ENCODE results near the gene FHOD3. TPM values are rescaled to one million over a fixed set of nuclear protein-coding genes. Genes with fewer than 3 reads are reported as not detected.
A peak's percentile ranks its signal among the peaks of the same experiment; 100 is the strongest.

Gene FHOD3
- total and polyA plus RNA-seq, 9 of the 15 experiments (the other 6 are each of a cell fraction or from before 2014, with no cell fraction given) = 0.11 TPM; not detected in 8

DNA sequence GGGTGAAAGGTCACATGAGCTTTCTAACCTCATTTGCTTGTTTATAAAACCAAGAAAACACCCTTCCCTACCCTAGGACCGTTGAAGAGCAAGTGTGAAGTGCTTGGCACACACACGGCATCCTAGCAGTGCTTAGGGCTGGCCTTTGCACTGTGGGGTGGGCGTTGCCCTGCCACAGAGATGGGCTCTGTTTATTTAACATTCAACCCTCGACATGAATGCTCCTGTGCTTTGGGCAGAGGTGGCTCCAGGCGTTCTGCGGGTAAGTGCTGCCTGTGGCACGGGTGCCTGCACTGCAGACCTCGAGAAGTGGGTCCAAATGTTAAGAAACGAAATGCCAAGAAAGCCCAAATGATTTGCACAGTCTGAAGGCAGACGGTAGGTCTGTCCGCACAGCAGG, 170.1 kb downstream of the FHOD3 start (continued):
- TF ChIP-seq, protein P1, sequence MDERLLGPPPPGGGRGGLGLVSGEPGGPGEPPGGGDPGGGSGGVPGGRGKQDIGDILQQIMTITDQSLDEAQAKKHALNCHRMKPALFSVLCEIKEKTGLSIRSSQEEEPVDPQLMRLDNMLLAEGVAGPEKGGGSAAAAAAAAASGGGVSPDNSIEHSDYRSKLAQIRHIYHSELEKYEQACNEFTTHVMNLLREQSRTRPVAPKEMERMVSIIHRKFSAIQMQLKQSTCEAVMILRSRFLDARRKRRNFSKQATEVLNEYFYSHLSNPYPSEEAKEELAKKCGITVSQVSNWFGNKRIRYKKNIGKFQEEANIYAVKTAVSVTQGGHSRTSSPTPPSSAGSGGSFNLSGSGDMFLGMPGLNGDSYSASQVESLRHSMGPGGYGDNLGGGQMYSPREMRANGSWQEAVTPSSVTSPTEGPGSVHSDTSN (CRISPR knock-in tag; IDR thresholded peaks at IDR 0.05; ENCODE audit: low read depth) = no peak
- TF ChIP-seq, protein P1 (tag; conservative IDR thresholded peaks at IDR 0.05; ENCODE audit: low read depth) = no peak
- TF ChIP-seq, protein P2, sequence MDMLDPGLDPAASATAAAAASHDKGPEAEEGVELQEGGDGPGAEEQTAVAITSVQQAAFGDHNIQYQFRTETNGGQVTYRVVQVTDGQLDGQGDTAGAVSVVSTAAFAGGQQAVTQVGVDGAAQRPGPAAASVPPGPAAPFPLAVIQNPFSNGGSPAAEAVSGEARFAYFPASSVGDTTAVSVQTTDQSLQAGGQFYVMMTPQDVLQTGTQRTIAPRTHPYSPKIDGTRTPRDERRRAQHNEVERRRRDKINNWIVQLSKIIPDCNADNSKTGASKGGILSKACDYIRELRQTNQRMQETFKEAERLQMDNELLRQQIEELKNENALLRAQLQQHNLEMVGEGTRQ (CRISPR knock-in tag; IDR thresholded peaks at IDR 0.05) = no peak

DNA sequence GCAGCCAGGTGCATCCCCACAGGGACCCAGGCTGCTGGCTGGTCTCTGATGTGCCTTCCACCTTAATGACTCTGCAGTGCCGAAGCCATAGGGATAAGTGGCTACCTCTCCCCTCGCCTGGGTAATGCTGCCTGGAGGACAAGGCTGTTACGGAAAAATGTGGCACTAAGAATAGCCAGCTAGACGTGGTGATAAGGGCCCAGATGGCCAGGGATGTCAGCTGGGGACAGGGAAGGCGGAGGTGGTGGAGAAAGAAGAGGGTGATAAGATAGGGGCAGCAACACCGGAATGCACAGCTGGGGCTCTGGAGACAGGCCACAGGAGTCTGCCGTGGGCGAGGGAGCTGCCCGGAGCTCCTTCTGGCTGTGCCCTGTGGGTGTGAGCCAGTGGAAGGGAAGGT, 170.6 kb downstream of the FHOD3 start:
- H3K9me3 ChIP-seq (replicated peaks; ENCODE audit: control insufficient read depth, insufficient read depth, low read depth, low read length) = no peaks in the 10 kb centered on the region
- no peaks in the 10 kb centered on the region for H3K79me2 ChIP-seq (ENCODE audit: control insufficient read depth, insufficient read depth, low read length)
- peaks cover 14 to 29% of the 10 kb centered on the region in 2 experiments for H3K27me3 ChIP-seq (ENCODE audit: control insufficient read depth in 2 of 2, insufficient read depth in 2 of 2, low read length in 2 of 2)
- H4K20me1 ChIP-seq (replicated peaks; ENCODE audit: control insufficient read depth, insufficient read depth, low read length) = 0 out of 2 replicates have a peak, but pooled peaks cover 14% of the 10 kb centered on the region
- ATAC-seq (no peak; the same call in 2 of the 3 replicates), FAIRE-seq (no peak), DNase-seq (ENCODE audit: extremely low read depth in 1 of 4, low spot score in 3 of 4) (peak in 2 of 4 experiments; percentile 20 to 30)
- intact Hi-C loops (cut with micrococcal nuclease) (no loop called here), in situ Hi-C loops (cut with MboI) (no loop called here)
- no peaks in the 10 kb centered on the region for H3K36me3 ChIP-seq (ENCODE audit: control insufficient read depth, insufficient read depth, low read length)
- H3K27ac ChIP-seq (ENCODE audit: extremely low read depth, low read depth, low read length) = no peak overlapping the region
- no peak overlapping the region; a peak in 1 of 4 replicates for H3K9ac ChIP-seq (ENCODE audit: insufficient read depth in 1 of 2, low read depth in 2 of 2, low read length in 2 of 2)
- 0% methylated on average over 9 of the region's 9 CpGs for WGBS (ENCODE audit: insufficient coverage, low coverage, missing lambda C conversion rate)
- no peak overlapping the region for H3K4me2 ChIP-seq (ENCODE audit: insufficient read depth, low read length)
- H3K4me3 ChIP-seq = no peak overlapping the region
- H2AFZ ChIP-seq (ENCODE audit: low read depth, low read length) = no peak overlapping the region
- no TSS peak for BruUV-seq (replicated peaks)
- POLR2A ChIA-PET = interaction anchor here (0.6 kb wide), 1 partner anchor 108 kb away, joined by 5 read pairs; no protein-coding TSS in a partner anchor
- CTCF ChIA-PET (ENCODE audit: low intra/inter-chr PET ratio) = no interaction called here
- H3K9me1 ChIP-seq (ENCODE audit: control insufficient read depth, insufficient read depth, low read length) = no peaks in the 10 kb centered on the region
- peaks cover 0 to 13% of the 10 kb centered on the region in 2 experiments; a peak in 2 of 5 replicates for H3K4me1 ChIP-seq (replicated peaks in 1 of 2; ENCODE audit: control insufficient read depth in 2 of 2, insufficient read depth in 2 of 2, low read length in 2 of 2)
- TF ChIP-seq, protein P3, sequence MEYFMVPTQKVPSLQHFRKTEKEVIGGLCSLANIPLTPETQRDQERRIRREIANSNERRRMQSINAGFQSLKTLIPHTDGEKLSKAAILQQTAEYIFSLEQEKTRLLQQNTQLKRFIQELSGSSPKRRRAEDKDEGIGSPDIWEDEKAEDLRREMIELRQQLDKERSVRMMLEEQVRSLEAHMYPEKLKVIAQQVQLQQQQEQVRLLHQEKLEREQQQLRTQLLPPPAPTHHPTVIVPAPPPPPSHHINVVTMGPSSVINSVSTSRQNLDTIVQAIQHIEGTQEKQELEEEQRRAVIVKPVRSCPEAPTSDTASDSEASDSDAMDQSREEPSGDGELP (CRISPR knock-in tag; IDR thresholded peaks at IDR 0.05; ENCODE audit: borderline replicate concordance) = peak; percentile 42; the same call in 1 of the 2 replicates
- 0 out of 2 replicates have a peak, but pooled peaks have one; percentile 30 for TF ChIP-seq EGR1 (conservative IDR thresholded peaks at IDR 0.05)
- TF ChIP-seq, protein P4, sequence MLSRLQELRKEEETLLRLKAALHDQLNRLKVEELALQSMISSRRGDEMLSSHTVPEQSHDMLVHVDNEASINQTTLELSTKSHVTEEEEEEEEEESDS (CRISPR knock-in tag; IDR thresholded peaks at IDR 0.05) = no peak
- TF ChIP-seq, protein P5, sequence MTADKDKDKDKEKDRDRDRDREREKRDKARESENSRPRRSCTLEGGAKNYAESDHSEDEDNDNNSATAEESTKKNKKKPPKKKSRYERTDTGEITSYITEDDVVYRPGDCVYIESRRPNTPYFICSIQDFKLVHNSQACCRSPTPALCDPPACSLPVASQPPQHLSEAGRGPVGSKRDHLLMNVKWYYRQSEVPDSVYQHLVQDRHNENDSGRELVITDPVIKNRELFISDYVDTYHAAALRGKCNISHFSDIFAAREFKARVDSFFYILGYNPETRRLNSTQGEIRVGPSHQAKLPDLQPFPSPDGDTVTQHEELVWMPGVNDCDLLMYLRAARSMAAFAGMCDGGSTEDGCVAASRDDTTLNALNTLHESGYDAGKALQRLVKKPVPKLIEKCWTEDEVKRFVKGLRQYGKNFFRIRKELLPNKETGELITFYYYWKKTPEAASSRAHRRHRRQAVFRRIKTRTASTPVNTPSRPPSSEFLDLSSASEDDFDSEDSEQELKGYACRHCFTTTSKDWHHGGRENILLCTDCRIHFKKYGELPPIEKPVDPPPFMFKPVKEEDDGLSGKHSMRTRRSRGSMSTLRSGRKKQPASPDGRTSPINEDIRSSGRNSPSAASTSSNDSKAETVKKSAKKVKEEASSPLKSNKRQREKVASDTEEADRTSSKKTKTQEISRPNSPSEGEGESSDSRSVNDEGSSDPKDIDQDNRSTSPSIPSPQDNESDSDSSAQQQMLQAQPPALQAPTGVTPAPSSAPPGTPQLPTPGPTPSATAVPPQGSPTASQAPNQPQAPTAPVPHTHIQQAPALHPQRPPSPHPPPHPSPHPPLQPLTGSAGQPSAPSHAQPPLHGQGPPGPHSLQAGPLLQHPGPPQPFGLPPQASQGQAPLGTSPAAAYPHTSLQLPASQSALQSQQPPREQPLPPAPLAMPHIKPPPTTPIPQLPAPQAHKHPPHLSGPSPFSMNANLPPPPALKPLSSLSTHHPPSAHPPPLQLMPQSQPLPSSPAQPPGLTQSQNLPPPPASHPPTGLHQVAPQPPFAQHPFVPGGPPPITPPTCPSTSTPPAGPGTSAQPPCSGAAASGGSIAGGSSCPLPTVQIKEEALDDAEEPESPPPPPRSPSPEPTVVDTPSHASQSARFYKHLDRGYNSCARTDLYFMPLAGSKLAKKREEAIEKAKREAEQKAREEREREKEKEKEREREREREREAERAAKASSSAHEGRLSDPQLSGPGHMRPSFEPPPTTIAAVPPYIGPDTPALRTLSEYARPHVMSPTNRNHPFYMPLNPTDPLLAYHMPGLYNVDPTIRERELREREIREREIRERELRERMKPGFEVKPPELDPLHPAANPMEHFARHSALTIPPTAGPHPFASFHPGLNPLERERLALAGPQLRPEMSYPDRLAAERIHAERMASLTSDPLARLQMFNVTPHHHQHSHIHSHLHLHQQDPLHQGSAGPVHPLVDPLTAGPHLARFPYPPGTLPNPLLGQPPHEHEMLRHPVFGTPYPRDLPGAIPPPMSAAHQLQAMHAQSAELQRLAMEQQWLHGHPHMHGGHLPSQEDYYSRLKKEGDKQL (CRISPR knock-in tag; IDR thresholded peaks at IDR 0.05; ENCODE audit: borderline replicate concordance) = no peak
- peak; percentile 25; the same call in 1 of the 2 replicates for TF ChIP-seq TAL1 (IDR thresholded peaks at IDR 0.05)
- no peak for TF ChIP-seq NFYB (IDR thresholded peaks at IDR 0.05; ENCODE audit: extremely low read depth, insufficient read length)
- TF ChIP-seq IFI16 (CRISPR knock-in tag; IDR thresholded peaks at IDR 0.05) = no peak

Measured in K562 (cell line).